GM12865 (cell line): ENCODE results near the gene SURF1.

Source experiments
- DNase-seq: peaks from one replicate; pipeline ENCODE4 v3.0.0; 2010; ENCODE audit warnings: low read depth
- H3K4me3 ChIP-seq: 2 replicates; pipeline ENCODE4 v1.5.1; 2011; ENCODE audit warnings: mild to moderate bottlenecking, low read depth, low read length, control low read depth
- CTCF ChIP-seq: IDR thresholded peaks from 2 replicates; pipeline ENCODE4 v1.5.1; 2011; ENCODE audit warnings: low read length, control low read depth, low read depth, inconsistent platforms; ENCODE audit not compliant: insufficient read depth; ENCODE audit errors: missing control alignments

Gene SURF1

DNA sequence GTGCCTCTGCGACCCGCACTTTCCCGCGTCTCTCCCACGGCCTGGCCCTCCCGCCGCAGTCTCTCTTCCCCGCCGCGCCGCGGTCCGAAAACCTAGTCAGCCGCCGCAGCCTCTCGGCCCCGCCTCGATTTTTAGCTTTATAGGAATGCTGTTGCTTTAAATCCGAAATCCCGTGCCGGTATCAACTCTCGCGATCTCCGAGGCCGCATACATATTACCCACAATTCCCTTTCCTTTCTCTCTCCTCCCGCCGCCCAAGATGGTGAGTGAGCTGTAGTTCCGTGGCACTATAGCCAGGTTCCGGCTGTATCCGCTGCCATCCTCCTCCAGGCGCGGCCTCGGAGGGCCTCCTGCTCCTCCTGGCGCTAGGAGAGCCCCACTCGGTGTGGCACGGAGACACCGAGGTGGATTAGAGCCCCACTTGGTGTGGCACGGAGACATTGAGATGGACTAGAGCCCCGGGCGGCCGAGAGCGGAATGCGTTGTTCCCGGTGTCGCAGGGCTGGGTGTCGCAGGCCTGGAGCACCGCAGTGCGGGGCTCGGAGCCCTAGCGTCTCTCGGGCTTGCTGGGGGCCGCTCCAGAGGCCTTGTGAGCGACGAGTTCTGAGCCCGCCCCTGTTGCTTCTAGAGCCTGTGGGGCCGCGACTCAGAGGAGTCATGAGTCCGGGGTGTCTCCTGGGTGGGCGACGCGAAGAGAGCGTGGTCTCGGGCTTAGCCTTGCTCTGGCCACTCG, 8.1 kb downstream of the SURF1 start, which contains the start of the genes MED22 and RPL7A:
MED22 (minus strand) TSS at position 147 of the 733 bp plus-strand sequence. CDS start 1,469 bp downstream, outside the sequence.
RPL7A (plus strand) TSS at position 234 of the 733 bp plus-strand sequence; CDS start at position 260, 26 bp downstream.
- DNase-seq: peak; percentile 97
- H3K4me3 ChIP-seq: peak within 1 kb of the TSS; percentile 92
- TF ChIP-seq CTCF: no peak

GRCh38 chr9:133347515-133347984, 8.7 kb downstream of the SURF1 start:
- peak overlapping the region; percentile 92 for H3K4me3 ChIP-seq
- TF ChIP-seq CTCF: no peak
- DNase-seq: peak; percentile 66

DNA sequence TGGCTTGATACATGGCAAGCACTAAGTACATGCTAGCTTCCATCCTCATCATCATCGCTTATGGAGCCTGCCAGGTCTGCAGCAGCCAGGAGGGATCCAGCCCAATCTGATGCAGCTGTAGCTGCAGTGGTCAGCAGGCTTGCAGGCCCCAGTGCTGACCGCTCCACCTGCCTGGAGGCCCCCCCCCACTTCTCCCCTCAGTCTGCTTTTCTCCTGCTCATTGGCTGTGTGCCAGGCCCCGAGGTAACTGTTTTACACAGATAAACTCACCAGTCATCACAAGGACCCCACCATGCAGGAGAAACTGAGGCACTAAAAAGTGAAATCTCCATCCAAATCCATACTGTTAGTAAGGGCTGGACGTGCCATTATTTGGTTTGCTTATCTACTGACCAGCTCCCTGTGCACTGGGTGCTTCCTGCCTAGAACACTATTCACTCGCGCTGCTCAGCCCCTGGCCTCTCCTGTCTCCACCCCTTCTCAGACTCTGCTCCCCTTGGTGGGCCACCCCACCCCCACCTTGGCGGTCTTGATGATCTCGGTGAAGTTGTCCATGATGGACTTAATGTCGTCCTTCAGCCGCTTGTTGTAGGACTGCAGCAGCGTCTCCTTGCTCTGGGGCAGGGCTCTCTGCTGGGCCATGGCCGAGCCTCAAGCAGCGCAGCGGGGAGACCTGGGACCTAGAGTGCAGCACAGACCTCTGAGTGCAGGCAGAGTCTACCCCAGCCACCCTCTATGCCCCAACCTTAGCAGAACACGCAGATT, 10.1 kb downstream of the SURF1 start:
- no peak for TF ChIP-seq CTCF
- DNase-seq: no peak
- peak overlapping the region; percentile 92 for H3K4me3 ChIP-seq

DNA sequence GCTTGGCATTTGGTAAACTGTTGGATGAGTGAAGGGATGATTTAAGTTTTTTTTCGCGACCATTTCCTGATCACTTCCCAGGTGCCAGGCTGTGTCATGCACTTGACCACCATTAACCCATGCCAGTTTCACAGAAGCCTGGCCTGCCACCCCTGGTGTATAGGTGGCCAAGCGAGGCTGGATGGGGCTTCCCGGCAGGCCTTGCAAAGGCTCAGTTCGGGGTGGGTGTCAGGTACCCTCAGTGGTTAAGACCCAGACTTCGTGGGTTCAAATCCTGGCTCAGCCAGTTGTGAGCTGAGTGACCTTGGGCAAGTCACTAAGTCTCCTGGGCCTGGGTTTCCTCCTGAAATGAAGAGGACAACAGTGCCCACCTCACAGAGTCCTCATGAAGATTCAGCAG, 10.7 kb downstream of the SURF1 start:
- no peak for TF ChIP-seq CTCF
- no peak overlapping the region for H3K4me3 ChIP-seq
- DNase-seq: no peak

DNA sequence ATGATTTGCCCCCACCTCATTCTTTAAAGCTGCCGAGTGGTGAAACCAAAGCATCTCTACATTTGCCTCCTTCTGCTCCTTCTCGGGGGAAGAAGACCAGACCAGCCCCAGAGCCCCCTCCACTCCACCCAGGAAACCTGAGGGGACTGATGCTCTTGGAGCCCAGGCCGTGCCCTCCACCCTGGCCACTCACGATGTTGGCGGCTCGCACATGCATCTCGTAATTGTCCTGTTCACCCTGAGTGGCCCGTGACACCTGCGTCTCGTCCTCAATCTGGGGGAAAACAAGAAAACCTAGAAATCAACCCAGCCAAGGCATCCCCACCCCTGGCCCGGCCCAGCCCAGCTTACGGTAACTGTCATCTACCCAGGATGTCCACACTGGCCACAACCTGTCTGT, 11.3 kb downstream of the SURF1 start:
- no peak for DNase-seq
- TF ChIP-seq CTCF: no peak
- no peak overlapping the region for H3K4me3 ChIP-seq

DNA sequence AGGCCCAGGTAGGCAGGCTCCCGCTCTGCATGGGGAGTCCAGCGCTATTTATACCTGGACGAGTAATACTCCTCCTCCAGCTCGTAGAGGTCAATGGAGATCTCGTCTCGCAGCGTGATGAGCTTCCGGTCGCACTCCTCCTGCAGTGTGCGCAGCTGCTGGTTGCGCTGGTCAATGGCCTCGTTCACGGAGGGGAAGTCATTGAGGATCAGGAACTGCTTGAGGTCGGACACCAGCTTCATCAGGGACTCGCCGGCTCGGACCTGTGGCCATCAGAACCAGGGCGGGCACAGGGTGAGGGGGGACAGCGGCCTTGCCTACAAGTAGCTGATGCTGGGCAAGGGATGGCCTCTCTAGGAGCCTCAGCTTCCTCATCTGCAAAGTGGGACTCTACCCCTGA, 12.2 kb downstream of the SURF1 start:
- TF ChIP-seq CTCF: no peak
- H3K4me3 ChIP-seq: no peak overlapping the region
- no peak for DNase-seq
